Spleen (tissue), 7 donors: ENCODE data around the gene ETV5.

ENCODE experiments used
- CTCF ChIP-seq, 11 experiments: fragments of 200-600 bp in 7 of 11; fragments of 450-650 bp in 4 of 11; sonication (generic) in 4 of 11; IDR thresholded peaks in 8 of 11; conservative IDR thresholded peaks in 3 of 11; 1 replicate in 7 of 11; 2 replicates in 4 of 11; pipeline versions ENCODE4 v1.4.0 to v1.8.0; 2016 to 2021; ENCODE audit warnings: antibody characterized with exemption in 11 of 11, inconsistent platforms in 4 of 11, mild to moderate bottlenecking in 1 of 11
- POLR2A ChIP-seq, 3 donors: fragments of 450-650 bp; IDR thresholded peaks; one replicate each; pipeline ENCODE4 v1.5.1; 2017; ENCODE audit warnings: antibody characterized with exemption in 3 of 3, mild to moderate bottlenecking in 1 of 3
- POLR2AphosphoS5 ChIP-seq, 3 donors: sonication (generic); formaldehyde crosslinking; IDR thresholded peaks; one replicate each; pipeline ENCODE4 v1.5.1; 2017; ENCODE audit warnings: antibody characterized with exemption in 3 of 3
- donor health status: DM: no; HTN: no; CAD: no; lungs with moderate emphysema.
- donor health status: DM: no; HTN: no; CAD: no.
- donor health status: DM: no; HTN: no; CAD: no.

- TF ChIP-seq CTCF (IDR thresholded peaks at IDR 0.05 in 8 of 11, conservative IDR thresholded peaks at IDR 0.05 in 3 of 11) (no peak), POLR2A (IDR thresholded peaks at IDR 0.05) (no peak), POLR2AphosphoS5 (IDR thresholded peaks at IDR 0.05) (no peak)
Measured at GRCh38 chr3:186092360-186093070, 16.4 kb downstream of the ETV5 start.
